Fibroblast of villous mesenchyme (primary cell): Measurements from ENCODE around the gene ANO3. TPM values are rescaled to one million over a fixed set of nuclear protein-coding genes. Genes with fewer than 3 reads are reported as not detected.

Experiments used
- DNase-seq: peaks from one replicate; pipeline ENCODE4 v3.0.0-alpha.2; 2010; ENCODE audit warnings: low read depth
- H3K4me3 ChIP-seq: 2 replicates; pipeline ENCODE4 v1.5.1; 2011; ENCODE audit warnings: low read depth, mild to moderate bottlenecking, low read length
- total RNA-seq: library from RNA; depleted of rRNA; stranded (reverse); fragments of >200 nt; gene quantifications from 2 replicates; pipeline ENCODE4 v1.2.3, GENCODE V29; 2012
- TF ChIP-seq, protein P1 (sequence below): IDR thresholded peaks from 2 replicates; pipeline ENCODE4 v1.5.1; 2012; ENCODE audit warnings: low read depth, mild to moderate bottlenecking, low read length; ENCODE audit not compliant: insufficient read depth

Gene ANO3
- total RNA-seq, 1 donor = under 0.01 TPM

- TF ChIP-seq, protein P1, sequence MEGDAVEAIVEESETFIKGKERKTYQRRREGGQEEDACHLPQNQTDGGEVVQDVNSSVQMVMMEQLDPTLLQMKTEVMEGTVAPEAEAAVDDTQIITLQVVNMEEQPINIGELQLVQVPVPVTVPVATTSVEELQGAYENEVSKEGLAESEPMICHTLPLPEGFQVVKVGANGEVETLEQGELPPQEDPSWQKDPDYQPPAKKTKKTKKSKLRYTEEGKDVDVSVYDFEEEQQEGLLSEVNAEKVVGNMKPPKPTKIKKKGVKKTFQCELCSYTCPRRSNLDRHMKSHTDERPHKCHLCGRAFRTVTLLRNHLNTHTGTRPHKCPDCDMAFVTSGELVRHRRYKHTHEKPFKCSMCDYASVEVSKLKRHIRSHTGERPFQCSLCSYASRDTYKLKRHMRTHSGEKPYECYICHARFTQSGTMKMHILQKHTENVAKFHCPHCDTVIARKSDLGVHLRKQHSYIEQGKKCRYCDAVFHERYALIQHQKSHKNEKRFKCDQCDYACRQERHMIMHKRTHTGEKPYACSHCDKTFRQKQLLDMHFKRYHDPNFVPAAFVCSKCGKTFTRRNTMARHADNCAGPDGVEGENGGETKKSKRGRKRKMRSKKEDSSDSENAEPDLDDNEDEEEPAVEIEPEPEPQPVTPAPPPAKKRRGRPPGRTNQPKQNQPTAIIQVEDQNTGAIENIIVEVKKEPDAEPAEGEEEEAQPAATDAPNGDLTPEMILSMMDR = no peak
- DNase-seq = no peak
- H3K4me3 ChIP-seq = no peak overlapping the region
These were observed 12.0 kb upstream of the ANO3 start for GRCh38 chr11:26319906-26320305.

DNA sequence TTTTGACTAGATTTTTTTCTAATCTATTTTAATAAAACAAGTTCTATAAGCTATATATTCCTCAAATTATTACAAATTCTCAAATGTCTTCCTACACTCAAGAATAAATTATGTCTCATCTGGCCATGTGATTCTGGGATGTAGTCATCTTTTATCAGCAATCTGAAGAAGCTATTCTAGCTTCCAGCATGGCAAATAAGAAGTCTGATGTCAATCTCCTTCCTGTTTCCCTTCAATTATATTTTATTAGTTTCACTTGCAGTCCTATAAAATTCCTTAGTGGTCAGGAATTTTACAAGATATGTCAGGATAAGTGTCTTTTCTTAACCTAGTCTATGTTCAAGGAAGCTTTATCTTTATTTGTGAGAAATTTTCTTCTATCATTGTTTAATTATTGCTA lies 10.4 kb upstream of the ANO3 start:
- DNase-seq = no peak
- no peak overlapping the region for H3K4me3 ChIP-seq
- TF ChIP-seq, protein P1 = no peak

DNA sequence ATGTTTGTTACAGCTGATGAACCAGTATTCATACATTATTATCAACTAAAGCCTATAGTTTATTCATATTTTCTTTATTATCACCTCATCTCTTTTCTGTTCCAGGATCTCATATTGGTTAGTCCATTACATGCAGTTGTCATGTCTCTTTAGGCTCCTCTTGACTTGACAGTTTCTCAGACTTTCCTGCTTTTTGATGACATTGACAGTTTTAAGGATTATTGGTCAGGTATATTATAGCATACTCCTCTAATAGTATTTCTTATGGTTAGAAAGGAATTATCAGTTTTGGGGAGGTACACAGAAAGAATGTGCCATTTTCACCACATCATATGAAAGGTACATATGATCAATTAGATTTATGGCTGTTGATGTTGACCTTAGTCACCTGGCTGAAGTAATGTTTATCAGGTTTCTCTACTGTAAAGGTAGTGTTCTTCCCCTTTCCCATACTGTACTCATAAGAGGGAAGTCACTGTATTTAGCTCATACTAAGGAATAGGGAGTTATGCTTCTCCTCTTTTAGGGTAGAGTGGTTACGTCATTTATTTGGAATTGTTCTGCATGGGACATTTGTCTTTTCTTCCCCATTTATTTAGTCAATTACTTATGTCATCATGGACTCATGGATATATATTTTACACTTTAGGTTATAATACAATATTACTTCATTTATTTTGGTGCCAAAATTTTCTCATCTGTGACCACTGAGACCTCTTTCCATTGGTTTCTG lies 9.4 kb upstream of the ANO3 start:
- H3K4me3 ChIP-seq = no peak overlapping the region
- DNase-seq = no peak
- TF ChIP-seq, protein P1 = no peak

GRCh38 chr11:26323837-26324236 lies 8.1 kb upstream of the ANO3 start:
- DNase-seq = no peak

DNA sequence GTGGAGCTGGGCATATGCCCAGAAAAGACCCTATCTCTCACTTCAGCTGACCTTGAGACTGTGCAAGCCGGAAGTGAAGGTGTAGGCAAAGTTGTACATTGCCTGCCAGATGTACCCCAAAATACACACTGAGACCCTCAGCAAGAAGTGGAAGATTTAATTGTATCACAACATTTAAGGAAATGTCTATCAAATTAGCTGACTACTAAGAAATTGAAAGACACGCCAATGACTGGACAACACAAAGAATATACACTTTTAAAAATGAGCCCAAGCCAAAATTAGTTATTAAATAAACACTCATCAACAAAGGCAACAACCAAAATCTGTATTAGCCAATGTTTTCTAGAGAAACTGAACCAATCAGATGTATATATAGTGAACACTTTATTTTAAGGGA lies 7.7 kb upstream of the ANO3 start:
- H3K4me3 ChIP-seq = no peak overlapping the region
- TF ChIP-seq, protein P1 = no peak
- DNase-seq = no peak

More at GRCh38 chr11:26323837-26324236, 8.1 kb upstream of the ANO3 start:
- H3K4me3 ChIP-seq = no peak overlapping the region
- TF ChIP-seq, protein P1 = no peak

DNA sequence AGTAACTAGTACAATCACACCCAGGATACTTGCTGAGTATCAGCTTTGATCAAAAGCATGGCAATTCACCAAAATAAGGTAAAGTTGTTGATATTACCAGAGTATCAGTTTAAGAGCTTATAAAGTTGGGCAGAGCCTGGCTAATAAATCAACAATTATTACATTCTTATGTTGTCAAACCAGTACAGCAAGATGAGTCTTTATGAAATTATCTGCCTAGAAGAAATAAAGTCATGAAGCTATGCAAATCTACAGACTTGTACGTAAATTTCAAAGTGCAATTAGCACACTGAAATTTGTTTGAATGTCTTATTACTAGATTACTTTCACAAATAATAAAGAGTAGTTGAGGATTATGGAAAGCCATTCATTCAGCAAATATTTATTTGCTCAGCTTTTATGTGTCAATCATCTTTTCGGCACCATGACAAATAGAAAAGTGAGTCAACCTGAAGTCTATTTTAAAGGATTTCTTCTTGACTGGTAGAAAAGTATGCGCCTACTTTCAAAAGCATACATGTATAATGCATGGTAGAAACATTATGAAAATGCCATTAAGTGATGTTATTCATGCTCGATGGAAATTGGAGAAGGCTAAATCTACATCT lies 5.0 kb upstream of the ANO3 start:
- TF ChIP-seq, protein P1 = no peak
- no peak for DNase-seq
- no peak overlapping the region for H3K4me3 ChIP-seq

- H3K4me3 ChIP-seq = no peak overlapping the region
- no peak for DNase-seq
- TF ChIP-seq, protein P1 = no peak
These were observed 2.7 kb upstream of the ANO3 start for GRCh38 chr11:26329206-26329605.
